H1 (cell line): ENCODE measurements around the gene MPZL3. TPM values are rescaled to one million over a fixed set of nuclear protein-coding genes. Genes with fewer than 3 reads are reported as not detected.

Experiments used
- CTCF ChIA-PET: fragments of 300-600 bp; sonication (Branson Sonifier 250); formaldehyde crosslinking; loops from one replicate; lab custom pipeline; 2021; ENCODE audit not compliant: partially characterized antibody; lab: Charles Lee
- POLR2A ChIA-PET: fragments of 300-600 bp; sonication (Branson Sonifier 250); formaldehyde crosslinking; loops from one replicate; lab custom pipeline; 2021; ENCODE audit warnings: inconsistent platforms; ENCODE audit not compliant: partially characterized antibody; lab: Charles Lee
- DNase-seq, 2 experiments: peaks; one replicate each; pipeline versions ENCODE4 v3.0.0 to v3.0.0-alpha.2; 2010 to 2022; ENCODE audit warnings: low spot score in 2 of 2, low read depth in 1 of 2, mixed read lengths in 1 of 2
- FAIRE-seq: peaks from 2 replicates; lab custom pipeline; 2011; peaks lifted over from hg19 to GRCh38; lab: Jason Lieb, UNC
- H2AFZ ChIP-seq: 2 replicates; pipeline ENCODE4 v1.8.1; 2012; ENCODE audit warnings: low read length, inconsistent platforms
- H2AK5ac ChIP-seq: 2 replicates; pipeline ENCODE4 v1.6.1; 2013; ENCODE audit warnings: low read depth, low read length
- H2BK120ac ChIP-seq: replicated peaks from 2 replicates; pipeline ENCODE3; 2013; ENCODE audit warnings: low read depth, low read length, inconsistent platforms
- H2BK12ac ChIP-seq: 2 replicates; pipeline ENCODE4 v1.6.1; 2013; ENCODE audit warnings: low read depth, low read length
- H2BK15ac ChIP-seq: 2 replicates; pipeline ENCODE4 v1.6.1; 2013; ENCODE audit warnings: low read length
- H2BK20ac ChIP-seq: 2 replicates; pipeline ENCODE4 v1.6.1; 2013; ENCODE audit warnings: low read length
- H2BK5ac ChIP-seq: 2 replicates; pipeline ENCODE4 v1.6.1; 2013; ENCODE audit warnings: low read depth, low read length
- H3K14ac ChIP-seq: 2 replicates; pipeline ENCODE4 v1.6.1; 2013; ENCODE audit warnings: inconsistent platforms; ENCODE audit not compliant: insufficient read length
- H3K18ac ChIP-seq: 2 replicates; pipeline ENCODE4 v1.6.1; 2013; ENCODE audit warnings: low read length; ENCODE audit errors: extremely low read depth
- H3K23ac ChIP-seq: 2 replicates; pipeline ENCODE4 v1.6.1; 2013; ENCODE audit warnings: inconsistent platforms; ENCODE audit not compliant: insufficient read length
- H3K23me2 ChIP-seq: 2 replicates; pipeline ENCODE4 v1.6.1; 2013; ENCODE audit warnings: low read depth, low read length
- H3K27ac ChIP-seq: 2 replicates; pipeline ENCODE4 v1.6.1; 2011; ENCODE audit warnings: low read depth, low read length, inconsistent platforms
- H3K27me3 ChIP-seq, 4 experiments: replicated peaks in 1 of 4; 1 replicate in 1 of 4; 2 replicates in 3 of 4; pipeline versions ENCODE4 v1.6.1 to v1.8.1; 2011 to 2013; ENCODE audit warnings: low read length in 3 of 4, mild to moderate bottlenecking in 3 of 4, inconsistent platforms in 2 of 4, mixed read lengths in 2 of 4, moderate library complexity in 1 of 4; ENCODE audit not compliant: control insufficient read depth in 3 of 4, insufficient read depth in 3 of 4; ENCODE audit errors: extremely low read depth in 1 of 4
- H3K36me3 ChIP-seq, 4 experiments: 2 replicates each; pipeline versions ENCODE4 v1.6.1 to v1.8.1; 2011 to 2013; ENCODE audit warnings: mild to moderate bottlenecking in 4 of 4, low read length in 3 of 4, moderate library complexity in 2 of 4, control low read depth in 1 of 4, inconsistent platforms in 1 of 4; ENCODE audit not compliant: insufficient read depth in 4 of 4, control insufficient read depth in 2 of 4
- H3K4ac ChIP-seq: replicated peaks from 2 replicates; pipeline ENCODE3; 2013; ENCODE audit warnings: low read length, low read depth, mixed read lengths, inconsistent platforms; ENCODE audit not compliant: insufficient read length
- H3K4me1 ChIP-seq, 4 experiments: replicated peaks in 1 of 4; 1 replicate in 1 of 4; 2 replicates in 3 of 4; pipeline versions ENCODE4 v1.6.1 to v1.8.1; 2011 to 2013; ENCODE audit warnings: low read length in 3 of 4, inconsistent platforms in 2 of 4, mixed read lengths in 1 of 4; ENCODE audit not compliant: insufficient read depth in 4 of 4, control insufficient read depth in 3 of 4
- H3K4me2 ChIP-seq, 2 experiments: 2 replicates each; pipeline versions ENCODE4 v1.6.1 to v1.8.1; 2011 to 2013; ENCODE audit warnings: low read depth in 2 of 2, low read length in 2 of 2, control low read depth in 1 of 2, inconsistent platforms in 1 of 2, mild to moderate bottlenecking in 1 of 2; ENCODE audit not compliant: insufficient read depth in 1 of 2
- H3K4me3 ChIP-seq, 4 experiments: fragments of 200-600, 300-600 bp in 1 of 4; sonication (generic), shearing (Covaris generic), sonication (Bioruptor Twin) in 1 of 4; 2 replicates each; pipeline versions ENCODE4 v1.5.1 to v1.8.1; 2011 to 2016; ENCODE audit warnings: low read length in 4 of 4, low read depth in 3 of 4, control low read depth in 2 of 4, inconsistent platforms in 2 of 4, mild to moderate bottlenecking in 2 of 4, mixed read lengths in 1 of 4, moderate library complexity in 1 of 4; ENCODE audit not compliant: insufficient read depth in 2 of 4; ENCODE audit errors: extremely low read depth in 1 of 4
- H3K56ac ChIP-seq: replicated peaks from 2 replicates; pipeline ENCODE3; 2013; ENCODE audit warnings: low read depth, mild to moderate bottlenecking, mixed read lengths, low read length, inconsistent platforms; ENCODE audit not compliant: insufficient read length
- H3K79me1 ChIP-seq: 2 replicates; pipeline ENCODE4 v1.6.1; 2013; ENCODE audit warnings: low read depth, low read length, control low read depth
- H3K79me2 ChIP-seq, 2 experiments: 2 replicates each; pipeline versions ENCODE4 v1.6.1 to v1.8.1; 2012 to 2013; ENCODE audit warnings: low read length in 2 of 2, mild to moderate bottlenecking in 2 of 2, inconsistent platforms in 1 of 2; ENCODE audit not compliant: insufficient read depth in 2 of 2, control insufficient read depth in 1 of 2
- H3K9ac ChIP-seq, 4 experiments: replicated peaks in 1 of 4; 1 replicate in 1 of 4; 2 replicates in 3 of 4; pipeline versions ENCODE4 v1.6.1 to v1.8.1; 2011 to 2013; ENCODE audit warnings: low read depth in 3 of 4, low read length in 3 of 4, control low read depth in 2 of 4, mild to moderate bottlenecking in 2 of 4, moderate library complexity in 2 of 4, inconsistent platforms in 1 of 4; ENCODE audit errors: extremely low read depth in 1 of 4
- H3K9me3 ChIP-seq, 2 experiments: 2 replicates each; pipeline versions ENCODE4 v1.6.1 to v1.8.1; 2012 to 2013; ENCODE audit warnings: mild to moderate bottlenecking in 2 of 2, moderate library complexity in 2 of 2, control low read depth in 1 of 2, inconsistent platforms in 1 of 2, low read depth in 1 of 2, low read length in 1 of 2, mixed read lengths in 1 of 2; ENCODE audit not compliant: insufficient read depth in 2 of 2
- H4K20me1 ChIP-seq, 2 experiments: replicated peaks in 1 of 2; 2 replicates each; pipeline versions ENCODE3 to v1.8.1; 2011 to 2013; ENCODE audit warnings: inconsistent platforms in 2 of 2, low read length in 2 of 2, mild to moderate bottlenecking in 1 of 2; ENCODE audit not compliant: insufficient read depth in 2 of 2, control insufficient read depth in 1 of 2
- H4K5ac ChIP-seq: 2 replicates; pipeline ENCODE4 v1.6.1; 2013; ENCODE audit warnings: low read length, low read depth, mixed read lengths, inconsistent platforms; ENCODE audit not compliant: insufficient read length
- H4K8ac ChIP-seq: 2 replicates; pipeline ENCODE4 v1.8.0; 2013; ENCODE audit warnings: mild to moderate bottlenecking, moderate library complexity, low read length, inconsistent platforms; ENCODE audit not compliant: insufficient read depth; ENCODE audit errors: extremely low read depth
- H4K91ac ChIP-seq: replicated peaks from 2 replicates; pipeline ENCODE3; 2013; ENCODE audit warnings: low read length, mixed read lengths, inconsistent platforms; ENCODE audit not compliant: insufficient read length
- CTCF ChIP-seq, 3 experiments: IDR thresholded peaks; 1 replicate in 2 of 3; 2 replicates in 1 of 3; pipeline versions ENCODE4 v1.5.1 to v1.6.1; 2011; ENCODE audit warnings: low read length in 3 of 3, mild to moderate bottlenecking in 3 of 3, inconsistent platforms in 2 of 3, low read depth in 1 of 3, moderate library complexity in 1 of 3; ENCODE audit not compliant: insufficient read depth in 1 of 3; ENCODE audit errors: control extremely low read depth in 1 of 3
- EGR1 ChIP-seq: IDR thresholded peaks from 2 replicates; pipeline ENCODE4 v1.6.1; 2011; ENCODE audit warnings: low read depth, low read length, borderline replicate concordance
- FOSL1 ChIP-seq: IDR thresholded peaks from 2 replicates; pipeline ENCODE4 v1.6.1; 2011; ENCODE audit warnings: mild to moderate bottlenecking, low read depth, low read length, moderate library complexity; ENCODE audit not compliant: insufficient read depth
- WGBS, 2 experiments: shearing (Covaris generic) in 1 of 2; methylation state at CpG; one replicate each; pipeline versions ENCODE4 v1.1.6 to v1.1.7; 2013 to 2015; ENCODE audit warnings: low lambda C conversion rate in 2 of 2, mixed read lengths in 2 of 2, inconsistent platforms in 1 of 2, low coverage in 1 of 2, missing lambda C conversion rate in 1 of 2; ENCODE audit not compliant: insufficient replicate concordance in 2 of 2, insufficient coverage in 1 of 2, insufficient read length in 1 of 2; ENCODE audit errors: extremely low coverage in 1 of 2, missing lambda C conversion rate in 1 of 2; 5-methylcytosine and 5-hydroxymethylcytosine counted together
- polyA plus RNA-seq, 7 experiments: library from polyadenylated mRNA; depleted of rRNA in 3 of 7; stranded (reverse) in 5 of 7; unstranded in 2 of 7; fragments of >200 nt in 5 of 7; fragments of 200-250 nt in 2 of 7; gene quantifications; 1 replicate in 5 of 7; 2 replicates in 1 of 7; 4 replicates in 1 of 7; pipeline versions ENCODE4 v1.2.1 to v1.2.3, GENCODE V29; 2011 to 2013; ENCODE audit warnings: missing spikeins in 2 of 7, mixed read lengths in 2 of 7
- total RNA-seq: library from RNA; stranded (reverse); fragmentation: NEBNext Ultra II Directional; extraction: Animal tissue kit (Norgen Biotek cat#: 25700); gene quantifications from 2 replicates; pipeline ENCODE4 v1.2.1, GENCODE V29; 2021

Gene MPZL3
- total and polyA plus RNA-seq, 2 of the 8 experiments (the other 6 are each of a cell fraction or from before 2014, with no cell fraction given) = 1.1 to 3.9 TPM

GRCh38 chr11:118295199-118295598 lies 43.0 kb upstream of the MPZL3 start:
- H3K4ac ChIP-seq = no peak overlapping the region
- no peak overlapping the region for H4K5ac ChIP-seq
- H3K79me1 ChIP-seq = no peaks in the 10 kb centered on the region
- H3K9me3 ChIP-seq = no peaks in the 10 kb centered on the region
- POLR2A ChIA-PET = interaction anchor here (0.8 to 1.0 kb wide), 2 partner anchors 10 to 55 kb away, joined by 4 read pairs; no protein-coding TSS in a partner anchor
- no peaks in the 10 kb centered on the region; a peak in 1 of 7 replicates for H3K27me3 ChIP-seq
- TF ChIP-seq EGR1 = no peak
- no peak for TF ChIP-seq FOSL1
- peak in 2 of 3 experiments; percentile 2 to 9; a peak in 2 of 4 replicates for TF ChIP-seq CTCF (IDR thresholded peaks at IDR 0.05; ENCODE audit: control extremely low read depth in 1 of 3, insufficient read depth in 1 of 3, low read depth in 1 of 3, low read length in 3 of 3)
- no peak overlapping the region for H4K8ac ChIP-seq
- no peaks in the 10 kb centered on the region for H3K36me3 ChIP-seq
- no peaks in the 10 kb centered on the region for H3K79me2 ChIP-seq
- no peak overlapping the region for H3K23ac ChIP-seq
- H3K4me3 ChIP-seq = no peak overlapping the region
- no peaks in the 10 kb centered on the region for H3K23me2 ChIP-seq
- H2BK5ac ChIP-seq = no peak overlapping the region
- no peaks in the 10 kb centered on the region; a peak in 1 of 7 replicates for H3K4me1 ChIP-seq
- no peak overlapping the region for H3K18ac ChIP-seq
- no peak overlapping the region for H2BK20ac ChIP-seq
- 71% methylated on average over 5 of the region's 5 CpGs; no CpG with 5 or more reads in 1 of the 2 experiments for WGBS, 2 experiments
- H3K14ac ChIP-seq = no peak overlapping the region
- H4K91ac ChIP-seq = no peak overlapping the region
- no peak overlapping the region for H3K56ac ChIP-seq
- no peak for DNase-seq
- no peak overlapping the region for H3K27ac ChIP-seq
- no peak overlapping the region for H2AK5ac ChIP-seq
- no peaks in the 10 kb centered on the region for H4K20me1 ChIP-seq
- H2AFZ ChIP-seq = no peak overlapping the region
- H2BK15ac ChIP-seq = no peak overlapping the region
- H2BK120ac ChIP-seq = no peak overlapping the region
- CTCF ChIA-PET = interaction anchor here (0.6 to 5.1 kb wide), 50 partner anchors 9 to 307 kb away, joined by 3 to 52 read pairs (median 4); partner anchors contain the start of genes CD3D, CD3E, JAML and MPZL2
- no peak overlapping the region for H3K9ac ChIP-seq
- H3K4me2 ChIP-seq = no peak overlapping the region
- no peak overlapping the region for H2BK12ac ChIP-seq
- FAIRE-seq = no peak
